Retinal pigment epithelial cell (primary cell): ENCODE results near the gene SGCB.
"Not testable (repeated sequence)": the region's sequence is repeated elsewhere in the genome, so short reads cannot be mapped to it uniquely, and the experiment has no call there.

Experiments used
- DNase-seq: peaks from one replicate; pipeline ENCODE4 v3.0.0-alpha.2; 2010; ENCODE audit warnings: low read depth
- H3K4me3 ChIP-seq: 2 replicates; pipeline ENCODE4 v1.5.1; 2011; ENCODE audit warnings: mild to moderate bottlenecking, low read length, control low read depth, moderate library complexity
- TF ChIP-seq, protein P1 (sequence below): conservative IDR thresholded peaks from 2 replicates; pipeline ENCODE4 v1.5.1; 2011; ENCODE audit warnings: low read depth, low read length, control low read depth, inconsistent platforms

Gene SGCB, protein sequence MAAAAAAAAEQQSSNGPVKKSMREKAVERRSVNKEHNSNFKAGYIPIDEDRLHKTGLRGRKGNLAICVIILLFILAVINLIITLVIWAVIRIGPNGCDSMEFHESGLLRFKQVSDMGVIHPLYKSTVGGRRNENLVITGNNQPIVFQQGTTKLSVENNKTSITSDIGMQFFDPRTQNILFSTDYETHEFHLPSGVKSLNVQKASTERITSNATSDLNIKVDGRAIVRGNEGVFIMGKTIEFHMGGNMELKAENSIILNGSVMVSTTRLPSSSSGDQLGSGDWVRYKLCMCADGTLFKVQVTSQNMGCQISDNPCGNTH

DNA sequence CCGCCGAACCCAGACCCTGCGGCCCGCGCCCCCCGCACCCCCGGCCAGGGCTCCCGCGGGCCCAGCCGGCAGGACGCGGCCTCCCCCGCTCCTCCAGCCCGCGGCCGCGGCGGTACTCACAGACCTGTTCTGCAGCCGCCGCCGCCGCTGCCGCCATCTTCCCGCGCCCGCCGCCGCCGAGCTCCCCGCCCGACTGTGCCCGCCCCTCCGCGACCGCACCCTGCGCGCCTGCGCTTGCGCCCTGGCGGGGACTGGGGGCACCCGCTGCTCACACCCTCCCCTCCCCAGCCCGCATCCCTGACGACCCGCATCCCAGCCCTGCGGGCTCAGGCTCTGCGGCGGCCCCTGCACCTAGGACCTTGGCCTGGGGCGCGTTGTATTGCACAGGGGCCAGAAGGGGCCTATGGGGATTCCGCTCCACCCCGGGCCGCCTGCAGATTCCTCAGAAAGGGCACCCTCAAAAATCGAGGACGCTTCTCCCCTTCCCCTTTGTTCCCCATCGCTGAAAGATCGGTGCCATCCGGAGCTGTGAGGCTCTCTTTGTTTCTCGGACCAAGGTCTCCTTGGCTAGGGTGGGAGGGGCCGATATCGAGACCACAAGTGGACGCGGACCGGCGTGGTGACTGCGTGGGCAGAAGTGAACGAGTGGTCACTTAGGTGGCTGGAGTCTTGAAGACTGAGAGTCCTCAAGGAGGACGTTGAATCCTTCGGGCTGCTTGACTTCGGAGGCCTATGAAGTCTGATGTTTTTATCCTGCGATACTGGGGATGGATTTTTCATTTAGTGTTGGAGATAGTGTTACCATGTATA, at the start of gene SGCB:
TSS of gene SGCB (minus strand) at position 197 of the 810 bp plus-strand sequence. CDS start at position 157, 40 bp downstream.
- TF ChIP-seq, protein P1, sequence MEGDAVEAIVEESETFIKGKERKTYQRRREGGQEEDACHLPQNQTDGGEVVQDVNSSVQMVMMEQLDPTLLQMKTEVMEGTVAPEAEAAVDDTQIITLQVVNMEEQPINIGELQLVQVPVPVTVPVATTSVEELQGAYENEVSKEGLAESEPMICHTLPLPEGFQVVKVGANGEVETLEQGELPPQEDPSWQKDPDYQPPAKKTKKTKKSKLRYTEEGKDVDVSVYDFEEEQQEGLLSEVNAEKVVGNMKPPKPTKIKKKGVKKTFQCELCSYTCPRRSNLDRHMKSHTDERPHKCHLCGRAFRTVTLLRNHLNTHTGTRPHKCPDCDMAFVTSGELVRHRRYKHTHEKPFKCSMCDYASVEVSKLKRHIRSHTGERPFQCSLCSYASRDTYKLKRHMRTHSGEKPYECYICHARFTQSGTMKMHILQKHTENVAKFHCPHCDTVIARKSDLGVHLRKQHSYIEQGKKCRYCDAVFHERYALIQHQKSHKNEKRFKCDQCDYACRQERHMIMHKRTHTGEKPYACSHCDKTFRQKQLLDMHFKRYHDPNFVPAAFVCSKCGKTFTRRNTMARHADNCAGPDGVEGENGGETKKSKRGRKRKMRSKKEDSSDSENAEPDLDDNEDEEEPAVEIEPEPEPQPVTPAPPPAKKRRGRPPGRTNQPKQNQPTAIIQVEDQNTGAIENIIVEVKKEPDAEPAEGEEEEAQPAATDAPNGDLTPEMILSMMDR, result no peak
- H3K4me3 ChIP-seq, result peak within 1 kb of the TSS; percentile 81
- DNase-seq, result no peak

DNA sequence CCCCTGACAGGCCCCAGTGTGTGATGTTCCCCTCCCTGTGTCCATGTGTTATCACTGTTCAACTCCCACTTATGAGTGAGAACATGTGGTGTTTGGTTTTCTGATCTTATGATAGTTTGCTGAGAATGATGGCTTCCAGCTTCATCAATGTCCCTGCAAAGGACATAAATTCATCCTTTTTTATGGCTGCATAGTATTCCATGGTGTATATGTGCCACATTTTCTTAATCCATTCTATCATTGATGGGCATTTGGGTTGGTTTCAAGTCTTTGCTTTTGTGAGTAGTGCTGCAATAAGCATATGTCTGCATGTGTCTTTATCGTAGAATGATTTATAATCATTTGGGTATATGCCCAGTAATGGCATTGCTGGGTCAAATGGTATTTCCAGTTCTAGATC, 48.3 kb upstream of the SGCB start:
- H3K4me3 ChIP-seq, DNase-seq: not testable (repeated sequence)

DNA sequence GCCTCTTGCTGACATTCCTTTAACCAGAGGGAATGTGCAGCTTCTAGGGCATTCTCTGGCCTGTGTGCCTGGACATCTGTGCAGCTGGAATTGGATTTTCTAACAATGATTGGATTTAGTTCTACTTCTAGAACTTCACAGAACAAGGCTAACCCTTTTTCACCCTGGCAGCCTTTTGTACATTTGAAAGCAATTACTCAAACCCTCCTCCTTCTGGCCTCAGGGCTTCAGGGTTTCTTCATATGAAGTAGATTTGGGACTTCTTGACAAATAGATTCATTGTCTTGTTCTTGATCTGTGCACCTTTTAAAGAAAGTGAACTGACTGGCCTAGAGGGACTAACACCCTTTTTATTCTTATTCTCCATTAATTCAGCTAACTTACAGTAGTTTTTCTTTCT, 43.1 kb upstream of the SGCB start:
- TF ChIP-seq, protein P1, result no peak

DNA sequence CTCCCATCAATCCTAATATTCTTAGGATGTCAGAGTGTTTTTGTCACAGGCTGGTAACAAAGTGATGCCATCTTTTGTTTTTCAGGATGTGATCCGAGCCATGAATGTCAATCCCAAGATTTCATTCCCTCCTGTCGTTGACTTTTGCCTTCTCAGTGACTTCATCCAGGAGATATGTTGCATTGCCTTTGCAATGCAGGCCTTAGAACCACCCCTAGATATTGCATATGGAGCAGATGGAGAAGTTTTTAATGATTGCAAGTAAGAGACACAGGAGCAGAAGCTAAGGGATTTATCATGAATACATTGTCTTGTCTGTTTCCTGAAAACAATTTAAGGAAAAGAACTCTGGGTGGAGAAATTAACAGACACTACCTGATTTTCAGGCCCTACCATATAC, 41.6 kb upstream of the SGCB start:
- no peak overlapping the region for H3K4me3 ChIP-seq
- TF ChIP-seq, protein P1, result no peak

More for the DNA sequence above, 43.1 kb upstream of the SGCB start:
- no peak for DNase-seq
- H3K4me3 ChIP-seq, result no peak overlapping the region

DNA sequence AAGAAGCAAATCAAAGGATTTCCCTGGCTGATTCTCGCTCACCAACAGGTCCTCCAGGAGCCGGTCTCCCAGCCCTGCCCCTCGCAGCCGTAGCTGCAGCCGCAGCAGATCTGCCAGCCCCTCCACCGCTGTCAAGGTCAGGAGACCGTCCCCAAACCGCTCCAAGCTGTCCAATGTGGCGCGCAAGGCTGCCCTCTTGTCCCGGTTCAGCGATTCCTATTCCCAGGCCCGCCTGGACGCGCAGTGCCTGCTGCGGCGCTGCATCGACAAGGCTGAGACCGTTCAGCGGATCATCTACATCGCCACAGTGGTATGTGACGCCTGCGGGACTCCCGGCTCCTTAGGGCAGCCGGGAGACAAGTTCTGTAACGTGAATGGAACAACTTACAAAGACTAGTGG, 38.6 kb upstream of the SGCB start:
- DNase-seq, result no peak
- H3K4me3 ChIP-seq, result peak overlapping the region; percentile 40
- TF ChIP-seq, protein P1, result no peak

More for the DNA sequence above, 41.6 kb upstream of the SGCB start:
- no peak for DNase-seq

DNA sequence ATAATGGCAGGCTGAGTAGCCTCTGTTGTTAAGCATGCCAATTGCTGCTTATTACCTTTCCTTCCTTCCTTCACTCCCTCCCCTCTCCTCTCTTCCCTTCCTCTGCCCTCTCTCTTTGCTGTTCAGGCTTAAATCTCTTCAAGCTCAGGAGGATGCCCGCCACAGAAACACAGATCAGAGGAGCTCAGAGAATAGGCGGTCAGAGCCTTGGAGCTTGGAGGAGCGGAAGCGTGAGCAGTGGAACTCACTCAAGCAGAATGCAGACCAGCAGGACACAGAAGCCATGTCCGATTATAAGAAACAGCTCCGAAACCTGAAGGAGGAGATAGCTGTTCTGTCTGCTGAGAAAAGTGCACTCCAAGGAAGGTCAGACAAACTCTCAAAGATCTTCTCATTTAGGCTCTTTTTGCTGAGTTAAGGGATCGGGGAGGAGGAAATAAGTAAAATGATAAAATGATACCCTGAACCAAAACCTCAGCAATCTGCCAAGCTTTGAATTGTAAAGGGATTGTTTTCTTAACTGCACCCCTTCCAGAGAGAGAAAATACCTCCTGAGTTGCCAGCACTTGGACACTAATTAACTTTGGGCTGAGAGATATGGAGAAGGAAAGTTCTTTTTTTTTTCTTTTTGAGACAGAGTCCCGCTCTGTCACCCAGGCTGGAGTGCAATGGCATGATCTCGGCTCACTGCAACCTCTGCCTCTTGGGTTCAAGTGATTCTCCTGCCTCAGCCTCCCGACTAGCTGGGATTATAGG, 33.9 kb upstream of the SGCB start:
- TF ChIP-seq, protein P1, result no peak

DNA sequence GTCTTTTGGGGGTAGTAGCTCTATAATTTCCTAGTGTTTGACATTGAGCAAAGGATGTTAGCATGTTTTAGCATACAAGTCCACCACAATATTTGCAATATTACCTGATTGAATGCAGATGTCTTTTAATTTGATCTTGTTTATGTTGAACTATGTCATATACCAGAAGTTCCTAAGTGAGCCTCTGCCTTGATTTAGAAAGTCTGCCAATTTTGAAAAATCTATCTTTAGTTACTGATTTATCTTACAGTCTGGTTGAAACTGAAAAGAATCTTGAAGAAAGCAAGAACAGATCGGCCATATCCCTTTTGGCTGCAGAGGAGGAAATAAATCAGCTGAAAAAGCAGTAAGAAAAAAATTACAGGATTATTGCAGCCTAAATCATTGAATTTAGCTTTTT, 31.5 kb upstream of the SGCB start:
- TF ChIP-seq, protein P1, result no peak

More for the DNA sequence above, 33.9 kb upstream of the SGCB start:
- DNase-seq, result no peak
- no peak overlapping the region for H3K4me3 ChIP-seq

More for the DNA sequence above, 31.5 kb upstream of the SGCB start:
- DNase-seq, result no peak
- no peak overlapping the region for H3K4me3 ChIP-seq
